Stimulated activated naive CD4-positive, alpha-beta T cell (primary cell): ENCODE measurements around the gene TAGLN.
A peak's percentile ranks its signal among the peaks of the same experiment; 100 is the strongest.

Experiments
- DNase-seq, 6 experiments: peaks; one replicate each; lab custom pipeline; 2025; lab: John Stamatoyannopoulos, UW

The TAGLN gene

GRCh38 chr11:117230999-117231841, 32.0 kb downstream of the TAGLN start:
- no peak for DNase-seq

GRCh38 chr11:117231842-117232091, 32.6 kb downstream of the TAGLN start, which contains the start of gene PCSK7:
PCSK7 (minus strand) TSS chr11:117232073; CDS start chr11:117229844, 2,229 bp downstream.
- DNase-seq, result no peak

- peak; percentile 60 to 90 (median 70) for DNase-seq
Measured at GRCh38 chr11:117232092-117232878, 33.1 kb downstream of the TAGLN start, which contains the start of gene RNF214. RNF214 (plus strand) TSS chr11:117232671; CDS start chr11:117234273, 1,602 bp downstream.

- DNase-seq, result peak in 1 of 6 experiments; percentile 23
Measured at GRCh38 chr11:117232911-117233409, 33.8 kb downstream of the TAGLN start.

GRCh38 chr11:117238221-117238620, 39.1 kb downstream of the TAGLN start:
- no peak for DNase-seq

- no peak for DNase-seq
Measured at GRCh38 chr11:117239295-117239694, 40.1 kb downstream of the TAGLN start.

GRCh38 chr11:117248341-117248740, 49.2 kb downstream of the TAGLN start:
- DNase-seq, result no peak

GRCh38 chr11:117249571-117249970, 50.4 kb downstream of the TAGLN start:
- DNase-seq, result no peak

GRCh38 chr11:117251506-117251905, 52.3 kb downstream of the TAGLN start:
- DNase-seq, result no peak

GRCh38 chr11:117255966-117256365, 56.8 kb downstream of the TAGLN start:
- no peak for DNase-seq

- DNase-seq, result no peak
Measured at GRCh38 chr11:117256573-117256972, 57.4 kb downstream of the TAGLN start.
